GM12873 (cell line): ENCODE data around the gene SULT2B1.

Source experiments
- TF ChIP-seq, protein P1 (sequence below): IDR thresholded peaks from 2 replicates; pipeline ENCODE4 v1.5.1; 2012; ENCODE audit warnings: low read depth, mild to moderate bottlenecking, moderate library complexity, low read length, control low read depth; ENCODE audit not compliant: insufficient read depth; ENCODE audit errors: missing control alignments

The SULT2B1 gene

DNA sequence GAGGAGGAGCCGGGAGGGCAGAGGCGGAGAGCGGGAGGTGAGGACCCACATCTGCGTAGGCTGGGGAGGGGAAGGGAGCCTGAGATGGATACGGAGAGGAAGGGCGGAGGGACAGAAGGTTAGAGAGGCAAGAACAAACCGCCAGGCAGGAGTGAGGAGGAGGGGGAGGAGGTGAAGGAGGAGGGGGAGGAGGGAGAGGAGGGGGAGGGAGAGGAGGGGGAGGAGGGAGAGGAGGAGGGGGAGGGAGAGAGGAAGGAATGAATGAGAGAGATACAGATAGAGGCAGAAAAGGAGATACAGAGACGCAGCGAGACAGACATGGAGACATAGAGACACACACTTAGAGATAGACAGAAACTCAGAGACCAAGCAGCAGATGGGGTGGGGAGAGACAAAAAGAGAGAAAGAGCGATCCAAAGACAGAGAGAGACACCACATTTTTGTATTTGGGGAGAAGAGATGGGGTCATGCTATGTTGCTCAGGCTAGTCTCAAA lies 94.8 kb downstream of the SULT2B1 start:
- TF ChIP-seq, protein P1, sequence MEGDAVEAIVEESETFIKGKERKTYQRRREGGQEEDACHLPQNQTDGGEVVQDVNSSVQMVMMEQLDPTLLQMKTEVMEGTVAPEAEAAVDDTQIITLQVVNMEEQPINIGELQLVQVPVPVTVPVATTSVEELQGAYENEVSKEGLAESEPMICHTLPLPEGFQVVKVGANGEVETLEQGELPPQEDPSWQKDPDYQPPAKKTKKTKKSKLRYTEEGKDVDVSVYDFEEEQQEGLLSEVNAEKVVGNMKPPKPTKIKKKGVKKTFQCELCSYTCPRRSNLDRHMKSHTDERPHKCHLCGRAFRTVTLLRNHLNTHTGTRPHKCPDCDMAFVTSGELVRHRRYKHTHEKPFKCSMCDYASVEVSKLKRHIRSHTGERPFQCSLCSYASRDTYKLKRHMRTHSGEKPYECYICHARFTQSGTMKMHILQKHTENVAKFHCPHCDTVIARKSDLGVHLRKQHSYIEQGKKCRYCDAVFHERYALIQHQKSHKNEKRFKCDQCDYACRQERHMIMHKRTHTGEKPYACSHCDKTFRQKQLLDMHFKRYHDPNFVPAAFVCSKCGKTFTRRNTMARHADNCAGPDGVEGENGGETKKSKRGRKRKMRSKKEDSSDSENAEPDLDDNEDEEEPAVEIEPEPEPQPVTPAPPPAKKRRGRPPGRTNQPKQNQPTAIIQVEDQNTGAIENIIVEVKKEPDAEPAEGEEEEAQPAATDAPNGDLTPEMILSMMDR: no peak

DNA sequence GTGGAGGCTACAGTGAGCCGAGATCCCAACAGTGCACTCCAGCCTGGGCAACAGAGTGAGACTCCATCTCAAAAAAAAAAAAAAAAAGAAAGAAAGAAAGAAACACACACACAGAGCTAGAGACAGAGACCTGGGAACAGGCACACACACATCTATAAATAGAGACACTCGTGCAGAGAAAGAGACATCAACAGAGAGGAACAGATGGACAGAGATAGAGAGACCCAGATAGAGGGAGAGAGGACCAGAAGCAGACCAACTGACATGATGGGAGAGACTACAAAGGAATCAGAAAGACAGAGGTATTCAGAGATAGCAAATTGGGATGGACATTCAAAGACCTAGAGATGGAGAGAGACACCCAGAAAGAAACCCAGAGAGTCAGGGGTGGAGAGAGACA lies 96.2 kb downstream of the SULT2B1 start:
- TF ChIP-seq, protein P1: no peak
